Measurements from ENCODE around the gene CEP19.

CEP19 gene

GRCh38 chr3:196708467-196708866, 3.6 kb downstream of the CEP19 start:
- FAIRE-seq = no peak

- no peak for FAIRE-seq
These were observed 4.5 kb downstream of the CEP19 start for GRCh38 chr3:196707566-196707965.

- no peak for FAIRE-seq
These were observed 5.3 kb downstream of the CEP19 start for GRCh38 chr3:196706731-196707130.

GRCh38 chr3:196706327-196706726, 5.7 kb downstream of the CEP19 start:
- FAIRE-seq = no peak

GRCh38 chr3:196700801-196701200, 11.2 kb downstream of the CEP19 start:
- FAIRE-seq = no peak

GRCh38 chr3:196699749-196700148, 12.3 kb downstream of the CEP19 start:
- FAIRE-seq = no peak

- no peak for FAIRE-seq
These were observed 14.8 kb downstream of the CEP19 start for GRCh38 chr3:196697270-196697669.

GRCh38 chr3:196695849-196696226, 16.2 kb downstream of the CEP19 start:
- no peak for FAIRE-seq

- no peak for FAIRE-seq
These were observed 16.9 kb downstream of the CEP19 start for GRCh38 chr3:196694941-196695848.

GRCh38 chr3:196694202-196694638, 17.8 kb downstream of the CEP19 start:
- FAIRE-seq = no peak

GRCh38 chr3:196691386-196691785, 20.7 kb downstream of the CEP19 start:
- FAIRE-seq = no peak

- FAIRE-seq = no peak
These were observed 21.9 kb downstream of the CEP19 start for GRCh38 chr3:196689941-196690660.

GRCh38 chr3:196688349-196688748, 23.7 kb downstream of the CEP19 start:
- no peak for FAIRE-seq

GRCh38 chr3:196686436-196686835, 25.6 kb downstream of the CEP19 start:
- FAIRE-seq = no peak

- FAIRE-seq = no peak
These were observed 27.3 kb downstream of the CEP19 start for GRCh38 chr3:196684548-196685407.

- no peak for FAIRE-seq
These were observed 34.1 kb downstream of the CEP19 start for GRCh38 chr3:196677931-196678330.

GRCh38 chr3:196677353-196677752, 34.7 kb downstream of the CEP19 start:
- no peak for FAIRE-seq

GRCh38 chr3:196673632-196674031, 38.4 kb downstream of the CEP19 start:
- no peak for FAIRE-seq

- no peak for FAIRE-seq
These were observed 41.7 kb downstream of the CEP19 start for GRCh38 chr3:196670339-196670738.

GRCh38 chr3:196667056-196667825, 44.8 kb downstream of the CEP19 start:
- no peak for FAIRE-seq

GRCh38 chr3:196666001-196666867, 45.8 kb downstream of the CEP19 start:
- no peak for FAIRE-seq

Measured in endometrium (tissue), 2 donors.